Hematopoietic multipotent progenitor cell treated with erythropoietin and hydrocortisone succinate and interleukin-3 and kit ligand, for 15 days (in vitro differentiated cells): ENCODE results near the gene FOXL3.

Experiments used
- DNase-seq: peaks from one replicate; pipeline ENCODE4 v3.0.0-alpha.2; 2015; ENCODE audit warnings: low spot score

FOXL3 gene

DNA sequence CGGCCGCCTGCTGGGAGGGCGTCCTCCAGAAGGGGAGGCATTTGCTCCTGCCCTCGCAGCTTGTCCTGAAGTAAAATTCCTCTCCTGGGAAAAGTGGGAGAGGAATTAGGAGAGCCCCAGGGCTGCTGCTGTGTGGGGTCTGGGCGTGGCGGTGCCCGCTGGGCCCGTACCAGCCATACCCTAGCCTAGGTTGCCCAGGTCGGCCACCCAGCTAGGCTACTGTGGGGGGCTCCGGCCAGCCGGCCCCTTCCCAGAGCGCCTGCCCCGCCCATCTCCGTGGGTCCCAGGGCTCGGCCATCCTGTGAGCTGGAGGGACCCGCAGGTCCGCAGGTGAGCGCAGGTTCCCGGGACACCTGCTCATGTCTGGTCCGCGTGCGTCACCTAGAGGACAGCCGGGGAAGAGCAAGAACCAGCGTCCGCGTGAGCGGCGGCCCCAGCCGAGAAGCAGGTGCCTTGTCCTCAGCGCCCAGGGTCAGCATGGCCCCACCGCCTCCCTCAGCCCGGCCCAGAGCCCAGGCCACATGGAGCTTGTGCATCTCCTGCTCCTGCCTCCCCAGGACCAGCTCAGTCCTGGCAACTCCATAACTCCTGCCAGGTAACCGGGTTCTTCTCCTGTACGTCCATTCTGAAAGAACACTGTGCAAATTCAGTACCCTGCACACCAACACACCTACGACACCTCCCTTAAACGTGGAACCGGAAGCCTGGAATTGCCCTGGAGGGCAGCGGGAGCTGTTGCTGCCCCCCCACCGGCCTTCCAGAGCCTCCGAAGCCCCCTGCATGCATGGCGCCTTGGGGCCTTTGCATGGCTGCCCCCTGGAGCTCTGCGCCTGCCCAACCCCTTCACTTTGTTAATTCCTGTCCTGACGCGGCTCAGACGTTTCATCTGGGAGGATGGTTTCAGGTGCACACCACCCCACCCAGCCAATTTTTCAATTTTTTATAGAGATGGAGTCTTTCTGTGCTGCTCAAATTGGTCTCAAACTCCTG lies 22.8 kb upstream of the FOXL3 start:
- DNase-seq, result no peak

DNA sequence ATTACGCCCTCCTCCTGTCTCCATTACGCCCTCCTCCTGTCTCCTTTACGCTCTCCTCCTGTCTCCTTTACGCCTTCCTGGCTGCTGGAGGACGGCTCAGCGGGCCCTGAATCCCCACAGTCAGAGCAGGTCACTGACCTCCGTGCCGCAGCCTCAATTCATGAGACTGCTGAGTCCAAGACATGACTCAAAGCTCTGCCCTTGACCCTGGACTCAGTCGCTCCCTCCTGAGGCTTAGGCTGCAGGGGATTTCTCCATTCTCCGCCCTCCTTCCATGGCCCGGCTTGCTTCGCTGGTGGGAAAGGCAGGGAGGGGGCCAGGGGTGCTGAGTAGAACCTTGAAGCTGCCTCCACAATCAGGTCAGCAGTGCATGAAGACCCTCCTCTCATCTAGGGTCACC lies 21.0 kb upstream of the FOXL3 start:
- DNase-seq, result no peak

DNA sequence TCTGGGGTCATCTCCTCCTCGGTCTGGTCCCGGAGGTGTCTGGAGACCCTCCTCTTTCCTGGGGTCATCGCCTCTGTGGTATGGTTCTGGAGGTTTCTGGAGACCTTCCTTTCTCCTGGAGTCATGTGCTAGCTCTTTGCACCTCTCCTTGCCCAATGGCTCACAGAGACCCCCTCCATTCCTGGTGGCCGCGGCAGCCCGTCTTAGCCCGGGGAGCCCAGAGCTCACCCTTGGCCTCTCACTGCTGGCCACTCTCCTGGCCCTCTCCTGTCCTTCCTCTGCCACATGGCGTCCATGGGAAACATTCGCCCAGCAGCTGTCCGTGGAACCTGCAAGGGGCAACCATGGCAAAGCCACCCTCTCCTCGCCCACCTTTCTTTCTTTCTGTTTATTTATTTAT lies 20.2 kb upstream of the FOXL3 start:
- DNase-seq, result no peak

DNA sequence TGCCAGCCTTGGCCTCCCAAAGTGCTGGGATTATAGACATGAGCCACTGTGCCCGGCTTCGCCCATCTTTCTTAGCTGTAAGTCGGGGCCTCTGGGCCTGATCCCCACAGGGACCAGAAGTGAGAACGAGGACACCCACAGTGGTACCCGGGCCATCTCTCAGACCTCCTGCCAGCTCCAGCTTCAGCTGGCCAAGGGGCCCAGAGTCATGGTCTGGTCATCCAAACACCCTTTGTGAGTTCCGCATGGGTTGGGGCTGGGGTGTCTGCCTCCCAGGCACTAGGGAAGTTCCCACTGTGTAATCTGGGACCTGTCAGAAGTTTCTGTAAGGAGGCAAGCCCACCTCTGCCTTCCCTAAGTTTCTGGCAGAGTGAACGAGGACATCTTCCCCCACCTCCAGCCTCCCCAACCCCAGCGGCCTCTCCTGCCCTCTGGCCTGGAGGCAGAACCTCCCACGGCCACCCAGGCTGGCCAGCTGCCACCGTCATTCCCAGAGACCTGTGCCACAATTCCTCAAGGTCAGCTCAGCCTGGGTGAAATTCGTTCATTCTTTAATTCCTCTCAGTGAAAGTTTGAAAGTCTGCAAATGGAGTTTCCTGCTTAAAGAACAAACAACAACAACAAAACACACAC lies 19.5 kb upstream of the FOXL3 start:
- DNase-seq, result no peak

DNA sequence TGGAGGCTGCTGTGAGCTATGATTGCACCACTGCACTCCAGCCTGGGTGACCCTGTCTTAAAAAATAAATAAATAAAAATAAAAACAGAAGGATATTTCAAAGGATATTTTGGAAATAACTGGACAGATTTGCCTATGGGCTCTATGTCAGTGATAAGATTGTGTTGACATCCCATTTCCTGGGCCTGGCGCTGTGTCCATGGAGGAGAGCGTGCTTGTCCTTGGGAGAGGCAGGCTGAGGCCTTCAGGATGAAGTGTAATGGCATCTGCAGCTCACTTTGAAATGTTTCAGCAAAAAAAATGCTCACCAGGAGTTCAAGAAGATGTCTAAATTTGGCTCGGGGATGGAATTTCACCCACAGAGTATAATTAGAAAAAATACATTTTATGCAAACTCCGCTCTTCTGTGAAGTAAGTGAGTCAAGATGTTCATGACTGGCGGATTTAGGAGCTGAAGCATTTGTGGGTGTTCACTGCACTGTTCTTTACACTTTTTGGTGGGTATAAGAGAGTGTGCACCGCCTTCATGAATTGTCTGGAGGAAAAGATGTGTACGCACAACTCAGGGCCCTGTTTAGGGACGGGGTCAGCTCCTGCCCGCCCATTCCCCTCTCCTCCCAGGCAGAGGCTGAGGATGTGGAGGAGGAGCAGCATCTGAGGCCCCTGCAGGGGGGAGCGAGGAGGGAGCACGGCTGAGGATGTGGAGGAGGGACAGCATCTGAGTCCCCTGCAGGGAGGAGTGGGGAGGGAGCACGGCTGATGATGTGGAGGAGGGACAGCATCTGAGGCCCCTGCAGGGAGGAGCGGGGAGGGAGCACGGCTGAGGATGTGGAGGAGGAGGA lies 18.5 kb upstream of the FOXL3 start:
- no peak for DNase-seq

DNA sequence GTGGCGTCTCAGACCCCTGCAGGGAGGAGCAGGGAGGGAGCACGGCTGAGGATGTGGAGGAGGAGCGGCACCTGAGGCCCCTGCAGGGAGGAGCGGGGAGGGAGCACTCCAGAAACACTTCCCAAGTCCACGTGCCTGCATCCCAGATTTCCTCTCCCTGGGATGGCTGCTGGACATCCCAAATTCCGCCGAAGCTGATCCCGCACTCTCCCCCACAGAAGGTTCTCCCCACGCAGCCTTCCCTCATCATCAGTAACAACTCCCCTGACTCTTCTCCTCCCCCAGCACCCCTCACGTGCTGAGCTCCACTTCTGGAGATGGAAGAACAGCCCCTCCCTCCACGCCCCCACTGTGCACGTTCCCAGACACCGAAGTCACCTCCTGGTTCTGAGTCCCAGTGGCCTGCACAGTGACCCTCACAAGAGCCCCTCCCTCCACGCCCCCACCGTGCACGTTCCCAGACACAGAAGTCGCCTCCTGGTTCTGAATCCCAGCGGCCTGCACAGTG lies 17.8 kb upstream of the FOXL3 start:
- no peak for DNase-seq

DNA sequence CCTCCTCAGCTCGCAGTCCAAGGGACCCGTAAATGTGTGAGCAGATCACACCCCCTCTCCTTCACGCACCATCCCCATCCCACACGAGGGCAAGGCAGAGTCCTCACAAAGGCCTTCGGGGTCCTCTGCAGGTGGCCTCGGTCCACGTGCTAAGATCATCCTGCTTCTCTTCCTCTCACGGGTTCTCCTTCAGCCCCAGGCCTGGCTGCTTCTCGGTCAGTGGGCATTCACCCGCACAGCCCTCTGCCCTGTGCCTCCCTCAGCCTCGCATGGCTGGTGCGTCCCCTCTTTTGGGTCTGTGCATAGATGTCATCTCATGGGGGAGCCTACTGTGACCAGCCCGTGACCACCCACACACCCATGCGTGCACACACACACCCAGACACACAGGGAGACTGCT lies 17.3 kb upstream of the FOXL3 start:
- no peak for DNase-seq

DNA sequence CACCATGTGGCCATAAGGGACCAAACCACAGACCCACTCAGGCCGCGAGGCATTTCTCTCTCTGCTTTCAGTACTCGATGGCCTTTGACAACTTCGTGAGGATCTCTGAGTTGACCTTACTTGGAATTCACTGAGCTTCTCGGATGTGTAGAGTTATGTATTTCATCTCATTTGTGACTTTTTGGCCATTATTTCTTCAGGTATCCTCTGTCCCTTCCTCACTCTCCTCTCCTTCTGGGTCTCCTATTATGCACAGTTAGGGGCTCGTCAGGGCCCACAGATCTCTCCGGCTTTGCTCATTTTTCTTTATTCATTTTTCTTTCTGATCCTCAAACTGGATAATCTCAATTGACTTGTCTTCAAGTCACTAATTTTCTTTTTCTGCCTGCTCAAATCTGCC lies 16.6 kb upstream of the FOXL3 start:
- DNase-seq, result no peak

DNA sequence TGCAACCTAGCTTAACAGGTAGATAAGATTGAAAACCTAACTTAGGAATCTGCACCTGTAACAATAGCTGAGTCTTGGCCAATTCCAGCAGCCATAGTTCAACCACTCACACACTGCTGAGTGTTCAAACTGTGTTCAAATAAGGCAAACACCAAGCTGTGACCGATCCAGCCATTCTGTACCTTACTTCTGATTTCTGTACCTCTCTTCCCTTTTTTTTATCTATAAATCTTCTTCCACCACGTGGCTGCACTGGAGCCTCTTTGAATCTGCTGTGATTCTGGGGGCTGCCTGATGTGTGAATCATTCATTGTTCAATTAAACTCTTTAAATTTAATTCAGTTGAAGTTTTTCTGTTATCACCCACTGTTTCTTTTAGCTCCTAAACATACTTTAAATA lies 15.7 kb upstream of the FOXL3 start:
- no peak for DNase-seq

DNA sequence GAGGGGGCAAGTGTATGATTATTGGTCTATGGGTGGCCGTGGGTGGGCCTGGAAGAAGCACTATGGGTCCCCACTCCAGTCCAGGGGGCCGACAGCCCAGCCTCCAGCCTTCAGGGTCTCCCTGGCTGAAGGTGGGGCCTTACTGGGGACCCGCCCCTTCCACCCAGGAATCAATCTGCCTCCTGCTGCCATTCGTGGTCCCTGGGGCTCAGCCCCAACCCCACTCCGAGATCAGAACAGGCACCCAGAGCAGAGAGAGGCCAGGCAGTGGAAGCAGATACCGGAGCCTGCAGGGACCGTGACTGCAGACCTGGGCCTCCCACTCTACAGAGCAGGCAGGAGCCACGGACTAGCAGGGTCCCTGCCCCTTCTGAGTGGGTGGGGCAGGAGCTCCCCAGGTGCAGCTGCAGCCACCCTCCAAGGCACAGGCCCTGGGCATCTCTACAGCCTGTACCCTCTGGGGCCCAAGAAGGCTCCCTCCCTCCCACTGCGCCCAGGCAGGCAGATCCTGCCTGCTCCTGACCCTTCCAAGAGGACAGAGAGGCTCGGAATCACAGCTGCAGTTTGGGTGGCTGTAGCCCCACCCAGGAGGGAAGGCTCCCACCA lies 13.6 kb upstream of the FOXL3 start:
- no peak for DNase-seq

DNA sequence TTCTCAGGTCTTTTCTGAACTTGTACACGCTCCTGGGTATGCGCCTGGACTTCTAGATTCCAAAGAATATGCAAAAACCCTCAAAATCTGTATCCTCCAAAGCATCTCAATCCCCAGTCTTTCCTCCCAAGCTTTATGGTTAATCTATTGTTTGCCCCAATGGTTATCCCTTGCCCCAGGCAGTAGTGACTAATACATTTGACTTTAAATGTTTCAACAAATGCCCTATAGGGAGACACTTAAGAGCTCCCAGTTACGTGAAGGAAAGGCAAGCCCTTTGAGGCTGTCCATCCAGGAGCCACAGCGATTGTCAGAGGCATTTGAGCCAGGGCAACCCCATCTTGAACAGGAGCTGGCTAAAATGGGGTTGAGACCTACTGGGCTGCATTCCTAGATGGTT lies 12.7 kb upstream of the FOXL3 start:
- DNase-seq, result no peak

DNA sequence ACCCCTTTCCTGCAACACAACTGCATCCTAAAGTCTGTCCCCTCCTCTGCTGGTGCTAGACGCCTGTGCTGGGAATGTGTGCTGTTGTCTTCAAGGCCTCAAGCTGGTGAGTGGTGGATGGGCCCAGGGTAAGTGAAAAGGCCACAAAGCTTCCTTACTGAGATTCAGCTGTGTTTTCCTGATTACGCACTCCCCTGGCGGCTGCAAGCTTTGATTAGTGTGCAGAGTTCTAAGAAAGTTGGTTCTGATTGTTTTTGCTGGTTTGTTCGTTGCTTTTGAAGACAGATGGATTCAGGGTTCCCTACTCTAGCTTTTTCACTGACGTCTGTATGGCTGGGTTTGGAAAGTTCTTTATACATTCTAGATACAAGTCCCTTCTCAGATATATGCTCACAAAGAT lies 11.9 kb upstream of the FOXL3 start:
- DNase-seq, result no peak

DNA sequence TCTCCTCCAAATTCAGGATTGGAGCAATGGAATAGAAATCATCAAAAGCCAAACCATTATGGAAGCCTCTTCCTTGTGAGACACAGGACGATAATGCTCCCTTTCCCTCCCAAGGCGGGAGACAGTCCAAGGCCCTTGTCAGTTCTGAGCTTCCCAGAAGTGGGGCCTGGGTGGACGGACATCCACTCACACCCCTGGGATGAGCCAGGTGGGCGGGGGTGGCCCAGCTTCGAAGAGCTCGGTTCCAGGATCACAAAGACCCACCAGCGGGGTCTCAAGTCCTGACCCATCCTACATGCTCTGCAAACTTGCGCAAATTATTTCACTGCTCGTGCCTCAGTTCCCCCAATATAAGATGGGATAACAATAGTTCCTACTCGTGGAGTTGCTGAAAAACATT lies 10.1 kb upstream of the FOXL3 start:
- DNase-seq, result no peak

DNA sequence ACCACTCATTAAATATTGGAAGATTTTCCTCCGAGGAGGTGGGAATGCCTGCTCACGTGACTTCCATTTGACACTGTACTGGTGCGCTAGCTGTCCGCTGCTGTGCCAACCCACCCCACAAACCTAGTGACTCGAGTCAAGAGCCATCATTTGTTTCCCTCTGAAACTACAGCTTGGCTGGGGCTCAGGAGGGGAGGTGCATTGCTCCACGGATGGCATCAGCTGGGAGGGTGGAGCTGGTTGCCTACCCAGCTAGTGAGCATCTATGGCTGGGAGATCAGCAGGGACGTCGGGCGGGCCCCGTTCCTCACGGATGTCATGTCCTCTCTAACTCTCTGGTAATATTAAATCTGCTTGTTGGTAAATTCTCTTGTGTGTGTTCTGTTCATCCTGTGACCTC lies 9.5 kb upstream of the FOXL3 start:
- DNase-seq, result no peak

DNA sequence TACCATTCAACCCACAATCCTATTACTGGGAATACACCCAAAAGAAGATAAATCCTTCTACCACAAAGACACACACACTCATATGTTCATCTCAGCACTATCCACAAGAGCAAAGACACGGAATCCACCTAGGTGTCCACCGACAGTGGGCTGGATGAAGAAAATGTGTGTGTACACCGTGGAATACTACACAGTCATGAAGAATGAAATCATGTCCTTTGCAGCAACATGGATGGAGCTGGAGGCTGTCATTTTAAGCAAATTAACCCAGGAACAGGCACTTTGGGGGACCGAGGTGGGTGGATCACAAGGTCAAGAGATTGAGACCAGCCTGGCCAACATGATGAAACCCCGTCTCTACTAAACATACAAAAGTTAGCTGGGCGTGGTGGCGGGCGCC lies 8.3 kb upstream of the FOXL3 start:
- no peak for DNase-seq

DNA sequence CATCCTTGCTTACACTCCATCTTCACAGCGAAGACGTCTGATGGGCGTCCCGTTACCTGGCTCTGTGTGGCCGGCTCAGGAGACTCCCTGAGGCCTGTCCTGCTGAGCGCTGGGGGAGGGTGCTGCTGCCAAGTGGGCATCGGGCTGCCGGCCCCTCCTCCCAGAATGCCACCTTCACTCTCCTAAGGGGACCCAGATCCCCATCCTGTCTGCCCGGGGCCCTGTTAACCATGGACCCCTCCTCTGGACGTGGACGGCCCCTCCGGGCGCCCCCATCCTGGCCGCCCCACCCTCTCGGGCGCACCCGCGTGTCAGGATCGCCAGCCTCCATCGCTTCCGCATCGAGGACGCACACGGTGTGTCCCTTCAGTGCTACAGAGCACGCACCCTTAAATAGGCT lies 7.3 kb upstream of the FOXL3 start:
- DNase-seq, result no peak

DNA sequence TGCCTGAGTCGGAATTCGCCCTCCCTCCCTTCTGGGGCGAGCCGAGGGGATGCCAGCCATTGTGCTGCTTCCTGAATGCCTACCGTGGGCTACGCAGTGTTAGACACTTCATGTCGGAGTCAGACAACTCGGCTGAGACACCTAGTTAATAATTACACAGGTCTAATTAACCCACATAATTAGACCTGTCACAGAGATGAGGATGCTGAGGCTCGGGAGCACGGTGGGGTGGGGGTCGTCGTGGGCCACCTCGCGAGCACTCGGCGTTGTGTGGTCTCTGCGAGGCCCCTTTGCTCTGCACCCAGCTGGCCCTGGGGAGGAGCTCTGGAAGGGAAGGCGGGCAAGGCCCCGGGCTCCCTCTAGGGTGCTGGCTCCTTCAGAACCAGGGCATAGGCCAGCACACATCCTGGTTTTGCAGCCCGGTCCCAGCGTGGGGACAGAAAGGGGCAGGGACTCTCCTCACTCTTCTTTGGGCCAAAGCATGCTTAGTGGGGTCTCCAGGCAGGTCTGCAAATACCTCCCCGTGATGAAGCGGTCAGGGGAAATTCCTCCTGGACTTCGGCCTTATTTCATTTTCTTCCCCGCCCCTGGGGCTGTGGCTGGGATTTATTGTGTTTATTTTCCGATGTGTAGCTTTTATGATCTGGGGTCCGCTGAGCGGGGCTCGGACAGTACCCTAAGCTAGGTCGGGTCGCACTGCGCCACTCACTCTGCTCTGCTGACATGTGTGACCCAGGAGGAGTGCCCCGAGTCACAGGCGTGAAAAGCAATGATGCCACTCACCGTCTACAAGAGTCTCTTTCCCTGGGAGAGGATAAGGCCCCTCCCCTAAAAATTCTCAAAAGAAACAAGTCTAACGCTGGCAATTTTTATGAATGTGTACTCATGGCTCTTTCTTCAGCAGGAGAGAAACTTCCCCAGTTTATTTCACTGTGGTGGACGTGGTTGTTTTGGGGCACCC lies 4.9 kb upstream of the FOXL3 start:
- no peak for DNase-seq

DNA sequence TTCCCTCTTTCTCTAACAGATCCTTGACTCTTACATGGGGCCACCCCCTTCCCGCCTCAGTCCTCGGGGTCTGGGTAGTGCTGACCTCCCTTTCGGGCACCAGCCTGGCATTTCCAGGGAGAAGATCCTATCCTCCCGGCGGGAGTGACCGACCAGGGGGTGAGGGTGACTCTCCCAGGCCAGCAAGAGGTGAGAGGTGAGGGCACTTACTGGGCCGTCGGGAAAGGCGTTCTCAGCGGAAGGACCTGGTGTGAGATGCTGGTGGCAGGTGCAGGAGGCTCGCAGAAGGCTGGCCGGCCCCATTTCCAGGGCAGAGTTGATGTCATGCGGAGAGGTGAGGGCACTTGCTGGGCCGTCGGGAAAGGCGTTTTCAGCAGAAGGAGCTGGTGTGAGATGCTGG lies 4.2 kb upstream of the FOXL3 start:
- DNase-seq, result no peak

DNA sequence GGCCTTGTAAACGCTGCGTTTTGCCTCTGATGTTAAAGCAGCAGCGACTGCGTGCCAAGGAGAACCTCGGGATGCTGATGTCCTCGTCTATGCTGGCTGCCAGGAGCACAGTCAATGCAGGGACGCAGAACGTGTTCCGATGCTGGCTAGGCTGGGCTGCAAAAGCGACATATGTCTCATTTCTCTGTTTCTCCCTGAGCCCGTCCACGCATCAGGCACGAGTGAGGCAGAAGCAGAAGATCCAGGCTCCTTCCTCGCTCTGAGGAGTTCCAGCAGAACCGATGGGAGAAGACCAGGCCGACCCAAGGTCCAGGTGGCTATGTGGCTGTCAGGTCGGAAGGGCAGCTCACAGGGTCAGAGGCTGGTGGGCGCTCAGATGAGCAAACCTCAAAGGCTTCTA lies 3.7 kb upstream of the FOXL3 start:
- DNase-seq, result no peak

DNA sequence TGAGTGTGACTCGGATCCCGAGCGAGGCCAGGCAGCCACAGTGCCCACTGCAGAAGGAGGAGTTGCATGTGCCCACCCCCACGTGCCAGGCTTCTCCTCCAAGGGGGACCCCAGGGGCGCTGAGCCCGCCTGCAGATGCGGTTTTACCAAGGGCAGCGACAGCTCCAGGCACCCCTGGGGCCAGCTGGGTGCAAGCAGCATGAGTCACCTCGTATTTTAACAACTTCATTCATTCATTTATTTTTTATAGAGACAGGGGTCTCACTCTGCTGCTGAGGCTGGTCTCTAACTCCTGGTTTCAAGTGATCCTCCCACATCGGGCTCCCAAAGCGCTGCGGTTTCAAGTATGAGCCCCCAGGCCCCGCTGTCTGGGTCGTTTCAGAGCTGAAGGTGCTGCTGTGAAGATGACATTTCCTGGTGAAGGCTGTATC lies 1.3 kb upstream of the FOXL3 start:
- DNase-seq, result no peak

DNA sequence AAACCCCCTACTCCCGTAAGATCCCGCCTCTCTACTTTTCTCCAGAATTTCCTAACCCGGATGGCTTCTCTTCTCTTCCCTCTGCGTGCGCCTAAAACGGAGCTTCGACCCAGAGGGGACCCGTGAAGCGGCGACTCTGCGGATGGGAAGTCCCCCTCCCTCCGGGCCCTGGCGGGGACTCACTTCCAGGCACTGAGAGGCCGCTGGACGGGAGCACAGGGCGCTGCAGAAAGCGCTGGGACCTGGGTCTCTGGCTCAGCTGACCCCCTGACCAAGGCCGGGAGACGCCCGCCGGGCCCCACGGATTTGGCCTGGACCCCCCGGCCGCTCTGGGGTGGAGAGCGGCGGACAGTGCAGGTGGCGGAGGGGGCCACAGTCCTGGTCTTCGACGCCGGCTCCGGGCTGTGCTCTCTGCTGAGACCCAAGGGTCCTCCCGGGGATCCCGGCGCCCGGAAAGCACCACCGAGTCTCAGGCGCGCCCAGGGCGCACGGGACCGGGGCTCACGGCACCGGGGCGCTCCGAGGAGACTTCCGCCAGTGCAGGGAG lies 688 bp upstream of the FOXL3 start:
- no peak for DNase-seq
